ENCODE results near the gene EPB41L2. TPM values are rescaled to one million over a fixed set of nuclear protein-coding genes. Genes with fewer than 3 reads are reported as not detected.

EPB41L2 gene
- total RNA-seq, 1 experiment from 2014 or later: 106 TPM

DNA sequence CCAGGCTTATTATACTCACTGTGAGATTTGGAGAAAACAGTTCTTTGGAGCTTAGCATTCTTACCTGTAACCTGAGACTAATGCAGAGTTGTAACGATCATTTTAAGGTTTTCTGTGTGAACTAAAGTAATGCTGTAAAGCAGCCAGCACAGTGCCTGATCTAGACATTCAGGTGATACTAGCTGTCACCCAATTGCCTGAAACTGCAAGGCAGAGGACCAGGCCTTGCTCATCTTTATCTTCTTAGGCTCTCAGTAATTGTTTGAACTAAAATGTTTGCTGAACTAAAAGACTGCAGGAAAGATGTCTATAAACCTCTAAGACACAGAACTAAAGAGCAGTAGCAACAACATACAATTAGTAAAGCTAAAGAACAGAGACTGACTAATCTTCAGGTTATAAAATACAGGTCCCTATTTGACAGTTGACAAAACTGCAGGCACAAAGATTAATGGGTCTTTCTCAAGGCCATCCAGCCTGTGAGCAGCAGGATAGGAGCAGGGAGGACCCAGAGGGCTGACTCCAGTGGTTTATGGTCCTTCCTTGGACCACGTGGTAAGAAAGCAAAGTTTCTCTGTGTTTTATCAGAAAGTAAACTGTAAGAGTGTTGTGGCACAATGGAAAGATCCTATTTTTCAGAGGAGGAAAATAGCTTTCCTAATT lies 204.4 kb downstream of the EPB41L2 start (continued):
- TF ChIP-seq CREB1 (CRISPR knock-in tag; IDR thresholded peaks at IDR 0.05) (no peak), SOX15 (CRISPR knock-in tag; IDR thresholded peaks at IDR 0.05) (no peak), ZNF219 (CRISPR knock-in tag; IDR thresholded peaks at IDR 0.05; ENCODE audit: borderline replicate concordance) (no peak), AFF4 (CRISPR knock-in tag; IDR thresholded peaks at IDR 0.05; ENCODE audit: borderline replicate concordance) (no peak), CREM (CRISPR knock-in tag; IDR thresholded peaks at IDR 0.05) (no peak)
- TF ChIP-seq, protein P1, sequence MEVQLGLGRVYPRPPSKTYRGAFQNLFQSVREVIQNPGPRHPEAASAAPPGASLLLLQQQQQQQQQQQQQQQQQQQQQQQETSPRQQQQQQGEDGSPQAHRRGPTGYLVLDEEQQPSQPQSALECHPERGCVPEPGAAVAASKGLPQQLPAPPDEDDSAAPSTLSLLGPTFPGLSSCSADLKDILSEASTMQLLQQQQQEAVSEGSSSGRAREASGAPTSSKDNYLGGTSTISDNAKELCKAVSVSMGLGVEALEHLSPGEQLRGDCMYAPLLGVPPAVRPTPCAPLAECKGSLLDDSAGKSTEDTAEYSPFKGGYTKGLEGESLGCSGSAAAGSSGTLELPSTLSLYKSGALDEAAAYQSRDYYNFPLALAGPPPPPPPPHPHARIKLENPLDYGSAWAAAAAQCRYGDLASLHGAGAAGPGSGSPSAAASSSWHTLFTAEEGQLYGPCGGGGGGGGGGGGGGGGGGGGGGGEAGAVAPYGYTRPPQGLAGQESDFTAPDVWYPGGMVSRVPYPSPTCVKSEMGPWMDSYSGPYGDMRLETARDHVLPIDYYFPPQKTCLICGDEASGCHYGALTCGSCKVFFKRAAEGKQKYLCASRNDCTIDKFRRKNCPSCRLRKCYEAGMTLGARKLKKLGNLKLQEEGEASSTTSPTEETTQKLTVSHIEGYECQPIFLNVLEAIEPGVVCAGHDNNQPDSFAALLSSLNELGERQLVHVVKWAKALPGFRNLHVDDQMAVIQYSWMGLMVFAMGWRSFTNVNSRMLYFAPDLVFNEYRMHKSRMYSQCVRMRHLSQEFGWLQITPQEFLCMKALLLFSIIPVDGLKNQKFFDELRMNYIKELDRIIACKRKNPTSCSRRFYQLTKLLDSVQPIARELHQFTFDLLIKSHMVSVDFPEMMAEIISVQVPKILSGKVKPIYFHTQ (CRISPR knock-in tag; IDR thresholded peaks at IDR 0.05): no peak
- TF ChIP-seq, protein P2, sequence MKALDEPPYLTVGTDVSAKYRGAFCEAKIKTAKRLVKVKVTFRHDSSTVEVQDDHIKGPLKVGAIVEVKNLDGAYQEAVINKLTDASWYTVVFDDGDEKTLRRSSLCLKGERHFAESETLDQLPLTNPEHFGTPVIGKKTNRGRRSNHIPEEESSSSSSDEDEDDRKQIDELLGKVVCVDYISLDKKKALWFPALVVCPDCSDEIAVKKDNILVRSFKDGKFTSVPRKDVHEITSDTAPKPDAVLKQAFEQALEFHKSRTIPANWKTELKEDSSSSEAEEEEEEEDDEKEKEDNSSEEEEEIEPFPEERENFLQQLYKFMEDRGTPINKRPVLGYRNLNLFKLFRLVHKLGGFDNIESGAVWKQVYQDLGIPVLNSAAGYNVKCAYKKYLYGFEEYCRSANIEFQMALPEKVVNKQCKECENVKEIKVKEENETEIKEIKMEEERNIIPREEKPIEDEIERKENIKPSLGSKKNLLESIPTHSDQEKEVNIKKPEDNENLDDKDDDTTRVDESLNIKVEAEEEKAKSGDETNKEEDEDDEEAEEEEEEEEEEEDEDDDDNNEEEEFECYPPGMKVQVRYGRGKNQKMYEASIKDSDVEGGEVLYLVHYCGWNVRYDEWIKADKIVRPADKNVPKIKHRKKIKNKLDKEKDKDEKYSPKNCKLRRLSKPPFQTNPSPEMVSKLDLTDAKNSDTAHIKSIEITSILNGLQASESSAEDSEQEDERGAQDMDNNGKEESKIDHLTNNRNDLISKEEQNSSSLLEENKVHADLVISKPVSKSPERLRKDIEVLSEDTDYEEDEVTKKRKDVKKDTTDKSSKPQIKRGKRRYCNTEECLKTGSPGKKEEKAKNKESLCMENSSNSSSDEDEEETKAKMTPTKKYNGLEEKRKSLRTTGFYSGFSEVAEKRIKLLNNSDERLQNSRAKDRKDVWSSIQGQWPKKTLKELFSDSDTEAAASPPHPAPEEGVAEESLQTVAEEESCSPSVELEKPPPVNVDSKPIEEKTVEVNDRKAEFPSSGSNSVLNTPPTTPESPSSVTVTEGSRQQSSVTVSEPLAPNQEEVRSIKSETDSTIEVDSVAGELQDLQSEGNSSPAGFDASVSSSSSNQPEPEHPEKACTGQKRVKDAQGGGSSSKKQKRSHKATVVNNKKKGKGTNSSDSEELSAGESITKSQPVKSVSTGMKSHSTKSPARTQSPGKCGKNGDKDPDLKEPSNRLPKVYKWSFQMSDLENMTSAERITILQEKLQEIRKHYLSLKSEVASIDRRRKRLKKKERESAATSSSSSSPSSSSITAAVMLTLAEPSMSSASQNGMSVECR (CRISPR knock-in tag; IDR thresholded peaks at IDR 0.05; ENCODE audit: borderline replicate concordance): no peak

DNA sequence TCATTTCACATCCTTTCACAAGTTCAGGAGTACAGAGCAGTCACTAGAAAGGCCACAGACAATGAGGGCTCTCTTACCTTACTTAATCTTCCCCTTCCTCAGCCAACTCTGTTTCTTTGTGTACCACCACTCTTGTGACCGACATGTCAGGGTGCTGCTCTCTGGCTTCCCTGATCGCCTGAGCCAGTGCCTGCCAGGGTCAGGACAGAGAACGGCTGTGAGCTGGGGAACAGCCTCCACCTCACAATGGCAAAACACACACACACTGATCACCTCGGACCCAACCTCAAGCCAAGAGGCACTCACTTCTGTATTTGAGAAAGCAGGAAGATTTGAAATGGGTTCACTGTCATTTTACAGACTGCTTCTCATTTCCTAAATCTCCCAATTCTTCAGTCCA lies 205.0 kb downstream of the EPB41L2 start:
- peaks cover 4% of the 10 kb centered on the region for H3K9me3 Mint-ChIP-seq
- DNase-seq (ENCODE audit: low spot score): no peak
- no peak for TF ChIP-seq NFATC4 (CRISPR knock-in tag; IDR thresholded peaks at IDR 0.05)
- no peak for TF ChIP-seq PRRX2 (CRISPR knock-in tag; IDR thresholded peaks at IDR 0.05)
- TF ChIP-seq RORB (CRISPR knock-in tag; IDR thresholded peaks at IDR 0.05): no peak
- TF ChIP-seq RELA (CRISPR knock-in tag; IDR thresholded peaks at IDR 0.05; ENCODE audit: borderline replicate concordance): no peak
- TF ChIP-seq ESRRA (CRISPR knock-in tag; IDR thresholded peaks at IDR 0.05; ENCODE audit: borderline replicate concordance): no peak
- no peak for TF ChIP-seq ELF4 (CRISPR knock-in tag; IDR thresholded peaks at IDR 0.05; ENCODE audit: low read depth)
- no peak for TF ChIP-seq ZNF416 (CRISPR knock-in tag; IDR thresholded peaks at IDR 0.05)
- no peak for TF ChIP-seq MYBL2 (CRISPR knock-in tag; IDR thresholded peaks at IDR 0.05)
- TF ChIP-seq JUN (CRISPR knock-in tag; IDR thresholded peaks at IDR 0.05): no peak
- TF ChIP-seq SP1 (CRISPR knock-in tag; conservative IDR thresholded peaks at IDR 0.05): no peak
- ChIA-PET POLR2A (no interaction called here), CTCF (no interaction called here)
- no peaks in the 10 kb centered on the region for H3K27me3 Mint-ChIP-seq (ENCODE audit: low read depth)
- H3K4me3 Mint-ChIP-seq: no peak overlapping the region
- H3K36me3 Mint-ChIP-seq: peaks cover 8% of the 10 kb centered on the region
- H3K4me1 Mint-ChIP-seq: peaks cover 26% of the 10 kb centered on the region
- ATAC-seq: peak; percentile 33
- H3K27ac Mint-ChIP-seq: peak overlapping the region; percentile 84
